Measurements from ENCODE around the gene KIF1A.
"Not testable (repeated sequence)": the region's sequence is repeated elsewhere in the genome, so short reads cannot be mapped to it uniquely, and the experiment has no call there.

- TF ChIP-seq CTCF (IDR thresholded peaks at IDR 0.05; ENCODE audit: poor library complexity, severe bottlenecking); SMC3 (conservative IDR thresholded peaks at IDR 0.05; ENCODE audit: poor library complexity); MXI1 (conservative IDR thresholded peaks at IDR 0.05; ENCODE audit: poor library complexity, severe bottlenecking): not testable (repeated sequence)
These were observed 129.5 kb downstream of the KIF1A start for GRCh38 chr2:240690421-240691074.
